ENCODE results near the gene MYH7B. TPM values are rescaled to one million over a fixed set of nuclear protein-coding genes. Genes with fewer than 3 reads are reported as not detected.
A peak's percentile ranks its signal among the peaks of the same experiment; 100 is the strongest.

The MYH7B gene
- total RNA-seq, 1 experiment from 2014 or later: 1.0 TPM

- Histone ChIP-seq H3K36me3 (ENCODE audit: low read depth) (no peaks in the 10 kb centered on the region), H3K4me3 (no peak overlapping the region), H2AFZ (no peak overlapping the region), H3F3A (ENCODE audit: insufficient read depth, low read depth) (peaks cover 13% of the 10 kb centered on the region; the same call in 1 of the 2 replicates), H4K20me1 (ENCODE audit: insufficient read depth) (no peaks in the 10 kb centered on the region), H3K4me2 (peak overlapping the region; percentile 46; the same call in 1 of the 2 replicates), H3K4me1 (replicated peaks; ENCODE audit: insufficient read depth) (peaks cover 18% of the 10 kb centered on the region), H3K9me3 (ENCODE audit: insufficient read depth, low read depth) (no peaks in the 10 kb centered on the region), H3K9me2 (ENCODE audit: insufficient read depth) (no peaks in the 10 kb centered on the region), H3K27me3 (ENCODE audit: insufficient read depth, low read depth) (no peaks in the 10 kb centered on the region), H3K27ac (no peak overlapping the region), H3K79me2 (ENCODE audit: low read depth) (no peaks in the 10 kb centered on the region)
- intact Hi-C loops (cut with micrococcal nuclease; ENCODE audit: unreplicated experiment): loop anchor here (10.0 kb wide), 1 partner anchor 111 kb away; the partner anchor contains the start of genes ACSS2 and GGT7
- ChIA-PET CTCF (no interaction called here), POLR2A (ENCODE audit: unreplicated experiment) (no interaction called here)
- no TSS peak for BruUV-seq (replicated peaks)
- TF ChIP-seq EZH2 (IDR thresholded peaks at IDR 0.05; ENCODE audit: low read depth): no peak
- no peak for TF ChIP-seq CTCF (conservative IDR thresholded peaks at IDR 0.05)
- DNase-seq: no peak
These were observed 30.0 kb downstream of the MYH7B start for GRCh38 chr20:34985461-34986310.

GRCh38 chr20:34986311-34987287 lies 30.9 kb downstream of the MYH7B start:
- POLR2A ChIA-PET (ENCODE audit: unreplicated experiment): no interaction called here
- Histone ChIP-seq H3K9me3 (ENCODE audit: insufficient read depth, low read depth) (no peaks in the 10 kb centered on the region), H2AFZ (no peak overlapping the region), H3K9me2 (ENCODE audit: insufficient read depth) (no peaks in the 10 kb centered on the region), H4K20me1 (ENCODE audit: insufficient read depth) (no peaks in the 10 kb centered on the region), H3F3A (ENCODE audit: insufficient read depth, low read depth) (peaks cover 13% of the 10 kb centered on the region; the same call in 1 of the 2 replicates), H3K4me1 (replicated peaks; ENCODE audit: insufficient read depth) (peaks cover 18% of the 10 kb centered on the region), H3K4me2 (no peak overlapping the region), H3K36me3 (ENCODE audit: low read depth) (no peaks in the 10 kb centered on the region), H3K27me3 (ENCODE audit: insufficient read depth, low read depth) (no peaks in the 10 kb centered on the region), H3K4me3 (no peak overlapping the region), H3K79me2 (ENCODE audit: low read depth) (no peaks in the 10 kb centered on the region), H3K27ac (no peak overlapping the region)
- no peak for DNase-seq
- intact Hi-C loops (cut with micrococcal nuclease; ENCODE audit: unreplicated experiment): loop anchor here (10.0 kb wide), 1 partner anchor 112 kb away; the partner anchor contains the start of genes ACSS2 and GGT7
- CTCF ChIA-PET: no interaction called here
- no TSS peak for BruUV-seq (replicated peaks)
- TF ChIP-seq CTCF (conservative IDR thresholded peaks at IDR 0.05) (no peak), EZH2 (IDR thresholded peaks at IDR 0.05; ENCODE audit: low read depth) (no peak)
